ENCODE results near the gene RBFA. TPM values are rescaled to one million over a fixed set of nuclear protein-coding genes. Genes with fewer than 3 reads are reported as not detected.

The RBFA gene
- total and polyA plus RNA-seq, 10 of the 15 experiments (the other 5 are each of a cell fraction or from before 2014, with no cell fraction given): 7.2 to 56.0 (median 37.7) TPM

GRCh38 chr18:80034068-80034851 is at the start of gene RBFA (continued):
- peak; percentile 67; the same call in 1 of the 2 replicates for TF ChIP-seq STAT1 (conservative IDR thresholded peaks at IDR 0.05)
- TF ChIP-seq SP1 (IDR thresholded peaks at IDR 0.05; ENCODE audit: low read depth, low read length): peak; percentile 24
- no peak for TF ChIP-seq USF1 (IDR thresholded peaks at IDR 0.05; ENCODE audit: borderline replicate concordance, extremely low read length, insufficient read depth, low read depth, low read length)
- TF ChIP-seq HDAC2 (IDR thresholded peaks at IDR 0.05): peak; percentile 80; the same call in 1 of the 2 replicates
- TF ChIP-seq CHD2 (IDR thresholded peaks at IDR 0.05; ENCODE audit: borderline replicate concordance, low read depth, low read length): 0 out of 2 replicates have a peak, but pooled peaks have one; percentile 36
- TF ChIP-seq CEBPB (IDR thresholded peaks at IDR 0.05; ENCODE audit: borderline replicate concordance in 1 of 2, low read depth in 2 of 2, low read length in 2 of 2): no peak
- TF ChIP-seq IKZF2 (IDR thresholded peaks at IDR 0.05): peak; percentile 60 to 68
- no peak for TF ChIP-seq SKIL (IDR thresholded peaks at IDR 0.05; ENCODE audit: low read depth, poor library complexity, severe bottlenecking)
- TF ChIP-seq POLR2A (IDR thresholded peaks at IDR 0.05; ENCODE audit: low read depth, low read length): peak; percentile 85
- TF ChIP-seq NKRF (conservative IDR thresholded peaks at IDR 0.05): peak; percentile 97
- TF ChIP-seq RAD21 (IDR thresholded peaks at IDR 0.05; ENCODE audit: insufficient read depth, low read depth, low read length): no peak
- no peak for TF ChIP-seq IRF4 (IDR thresholded peaks at IDR 0.05; ENCODE audit: low read depth, low read length)

Measured in GM12878 (cell line).